ENCODE results near the gene DCLK1.

Gene DCLK1

GRCh38 chr13:35732565-35732964 lies 398.6 kb downstream of the DCLK1 start:
- DNase-seq, result no peak

GRCh38 chr13:35731471-35731870 lies 399.7 kb downstream of the DCLK1 start:
- DNase-seq, result no peak

DNA sequence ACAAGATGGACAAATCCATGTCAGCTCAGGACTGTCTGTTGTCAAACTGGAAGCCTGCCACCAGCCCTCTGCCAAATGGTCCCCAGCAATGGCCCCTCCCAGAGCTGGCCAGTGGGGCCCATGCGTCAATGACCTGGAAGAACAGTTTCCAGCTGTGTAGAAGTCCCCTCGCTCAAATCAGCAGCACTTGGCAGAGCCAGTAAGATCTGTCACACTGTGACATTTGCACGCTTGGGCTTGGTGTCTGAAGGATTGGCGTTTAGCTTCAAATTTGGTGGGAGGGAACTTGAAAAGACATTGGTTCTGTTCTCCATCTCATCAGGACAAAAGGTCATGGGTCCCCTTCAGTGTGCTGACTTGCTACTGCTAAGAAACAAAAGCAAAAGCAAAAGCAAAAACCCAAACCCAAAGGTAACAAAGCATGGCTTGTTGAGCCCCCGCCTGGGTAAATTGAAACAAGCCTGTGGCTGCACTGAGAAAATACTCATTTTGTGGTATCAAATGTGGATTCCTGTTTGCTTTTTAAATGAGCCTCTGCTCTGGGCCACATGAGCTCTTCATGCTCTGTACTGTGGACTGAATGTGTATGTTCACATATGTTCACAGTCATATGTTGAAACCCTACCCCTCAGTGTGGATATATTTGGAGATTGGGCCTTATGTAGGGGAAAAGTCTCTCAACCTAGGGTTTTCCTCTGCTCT lies 401.1 kb downstream of the DCLK1 start:
- no peak for DNase-seq

GRCh38 chr13:35727881-35728280 lies 403.3 kb downstream of the DCLK1 start:
- no peak for DNase-seq

DNA sequence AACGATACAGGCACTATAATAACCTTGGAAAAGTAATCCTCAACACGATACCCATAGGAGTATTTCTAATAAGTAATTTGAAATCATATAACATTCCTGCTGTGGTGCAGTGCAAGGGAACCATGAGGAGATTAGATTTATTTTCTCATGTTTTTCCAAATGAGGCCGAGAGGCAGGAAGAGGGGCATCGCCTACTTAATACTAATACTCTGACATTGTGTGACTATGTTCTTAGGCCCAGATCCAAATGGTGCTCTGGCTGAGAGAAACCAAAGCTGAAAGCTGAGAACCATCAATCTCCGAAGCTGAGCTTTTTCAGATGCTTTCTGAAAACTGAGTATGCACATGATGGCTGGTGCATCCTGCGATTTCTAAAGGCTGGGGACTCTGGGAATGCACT lies 406.7 kb downstream of the DCLK1 start:
- no peak for DNase-seq

DNA sequence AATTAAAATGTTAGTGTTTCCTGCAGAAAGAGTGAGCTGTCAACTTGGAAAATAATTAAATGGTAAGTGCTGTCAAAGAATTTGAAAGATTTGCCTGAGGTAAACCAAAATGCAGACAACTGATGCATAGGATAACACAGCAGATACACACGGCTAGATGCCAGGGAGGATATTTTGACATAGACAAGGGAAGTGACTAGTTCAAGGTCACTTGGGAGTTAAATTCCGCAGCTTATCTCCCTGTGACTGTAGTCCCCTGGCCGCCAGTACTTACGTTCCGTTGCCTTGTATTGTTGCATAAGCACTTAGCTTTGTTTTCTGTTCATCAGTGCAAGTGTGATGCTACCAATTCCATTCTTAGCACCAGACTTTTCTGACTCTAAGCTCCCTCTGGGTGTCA lies 407.4 kb downstream of the DCLK1 start:
- DNase-seq, result no peak

DNA sequence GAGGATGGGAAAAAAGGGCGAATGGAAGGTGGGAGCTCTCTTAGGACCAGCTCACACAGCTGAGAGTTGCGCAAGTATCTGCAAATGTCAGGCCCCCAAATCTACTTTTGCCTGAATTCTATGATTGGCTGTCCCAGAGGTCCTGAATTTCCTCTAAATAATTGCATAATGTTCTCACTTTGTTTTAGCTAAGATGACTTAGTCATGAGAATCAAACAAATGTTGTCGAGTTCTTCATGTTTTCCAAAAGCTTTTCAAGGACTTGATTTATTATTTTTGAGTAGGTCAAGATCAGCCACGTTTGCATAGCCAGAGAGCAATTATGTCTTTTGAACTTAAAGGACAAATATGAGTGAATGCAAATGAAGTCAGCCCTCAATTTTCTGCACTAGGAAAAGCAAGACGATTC lies 408.1 kb downstream of the DCLK1 start:
- no peak for DNase-seq

DNA sequence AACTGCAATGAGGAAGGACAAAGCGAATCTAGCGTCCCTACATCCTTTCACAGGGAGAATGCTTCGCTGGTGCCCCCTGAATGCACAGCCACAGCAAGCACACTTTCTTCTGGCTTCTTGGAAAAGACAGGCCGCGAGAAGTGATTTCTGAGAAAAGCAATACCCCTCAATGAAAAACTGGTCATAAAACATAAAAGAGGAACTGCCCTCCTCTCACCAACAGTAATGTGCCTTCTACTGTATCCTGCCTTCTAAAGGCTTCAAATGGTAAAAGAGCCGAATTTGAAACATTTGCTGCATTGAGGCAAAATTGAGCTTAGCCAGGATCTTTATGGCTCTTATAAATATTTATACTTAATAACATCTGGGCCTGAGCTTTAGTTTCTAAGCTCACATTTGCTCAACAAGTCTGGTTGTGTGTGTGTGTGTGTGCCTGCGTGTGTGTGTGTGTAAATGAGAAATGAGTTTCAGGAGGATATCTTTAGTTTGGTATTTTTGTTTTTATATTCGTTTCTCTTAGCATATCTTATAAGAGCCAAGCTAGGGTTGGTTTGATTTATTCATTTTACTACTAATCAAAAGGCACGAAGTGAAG lies 408.6 kb downstream of the DCLK1 start:
- DNase-seq, result no peak

DNA sequence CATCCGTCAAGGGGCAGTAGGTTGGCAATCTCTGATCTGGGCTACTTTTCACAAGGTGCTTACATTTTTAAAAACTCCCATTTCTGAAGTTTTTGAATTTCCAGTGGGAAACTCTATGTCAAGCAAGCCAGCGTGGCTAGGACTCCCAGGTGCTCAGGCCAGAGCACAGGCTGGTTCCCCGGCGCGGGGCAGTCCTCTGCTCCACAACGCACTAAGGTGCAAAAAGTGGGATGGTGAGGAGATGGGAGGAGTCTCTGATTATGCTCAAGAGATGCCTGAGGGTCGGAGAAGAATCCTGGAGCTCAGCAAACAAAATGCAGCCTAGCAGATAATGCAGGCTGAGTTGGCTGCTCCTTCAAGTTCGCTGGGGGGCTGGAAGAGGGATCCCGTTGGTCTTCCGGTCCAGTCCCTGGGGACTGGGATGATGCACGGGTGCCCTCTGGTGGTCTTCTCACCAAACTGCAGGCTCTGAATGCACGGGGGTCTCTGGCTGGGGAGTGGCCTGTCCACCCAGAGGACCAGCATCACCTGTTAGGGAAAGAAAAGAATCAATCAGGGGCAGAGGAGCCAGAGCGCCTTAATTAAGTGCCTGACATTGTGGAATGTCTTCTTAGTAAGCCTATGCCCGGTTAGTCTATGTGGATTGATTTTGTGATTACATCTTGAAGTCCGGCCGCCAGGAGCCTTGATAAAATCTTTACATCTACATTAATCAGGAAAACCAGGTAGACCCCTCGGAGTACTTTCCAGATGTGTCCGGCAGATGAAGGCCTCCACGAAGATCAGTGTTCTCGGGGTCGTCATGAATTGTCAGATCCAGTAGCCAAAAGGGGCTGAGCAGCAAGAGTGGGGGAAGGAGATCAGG lies 410.3 kb downstream of the DCLK1 start:
- DNase-seq, result no peak

GRCh38 chr13:35720290-35720689 lies 410.9 kb downstream of the DCLK1 start:
- no peak for DNase-seq

Measured in CD4-positive, alpha-beta T cell treated with Interleukin-15 for 1 hour (primary cell).